Measurements from ENCODE around the gene NCF4.

DNA sequence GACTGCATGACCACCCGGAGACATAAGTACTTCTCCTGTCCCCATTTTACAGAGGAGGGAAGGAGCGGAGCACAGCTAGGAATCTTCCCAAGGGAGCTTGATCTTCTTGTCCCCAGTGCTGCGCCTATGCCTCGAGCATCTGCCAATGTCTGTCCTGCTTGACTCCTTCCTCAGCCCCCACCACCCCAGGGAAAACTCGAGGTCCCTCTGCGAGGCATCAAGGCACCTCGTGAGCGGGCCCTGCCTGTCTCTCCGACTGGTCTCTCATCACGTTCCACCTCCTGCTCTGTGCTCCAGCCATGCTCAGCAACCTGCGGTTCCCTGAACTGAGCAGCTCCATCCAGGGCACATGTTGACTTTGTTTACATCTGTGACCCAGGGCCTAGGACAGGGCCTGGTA, 2.5 kb downstream of the NCF4 start:
- TF ChIP-seq, protein P1, sequence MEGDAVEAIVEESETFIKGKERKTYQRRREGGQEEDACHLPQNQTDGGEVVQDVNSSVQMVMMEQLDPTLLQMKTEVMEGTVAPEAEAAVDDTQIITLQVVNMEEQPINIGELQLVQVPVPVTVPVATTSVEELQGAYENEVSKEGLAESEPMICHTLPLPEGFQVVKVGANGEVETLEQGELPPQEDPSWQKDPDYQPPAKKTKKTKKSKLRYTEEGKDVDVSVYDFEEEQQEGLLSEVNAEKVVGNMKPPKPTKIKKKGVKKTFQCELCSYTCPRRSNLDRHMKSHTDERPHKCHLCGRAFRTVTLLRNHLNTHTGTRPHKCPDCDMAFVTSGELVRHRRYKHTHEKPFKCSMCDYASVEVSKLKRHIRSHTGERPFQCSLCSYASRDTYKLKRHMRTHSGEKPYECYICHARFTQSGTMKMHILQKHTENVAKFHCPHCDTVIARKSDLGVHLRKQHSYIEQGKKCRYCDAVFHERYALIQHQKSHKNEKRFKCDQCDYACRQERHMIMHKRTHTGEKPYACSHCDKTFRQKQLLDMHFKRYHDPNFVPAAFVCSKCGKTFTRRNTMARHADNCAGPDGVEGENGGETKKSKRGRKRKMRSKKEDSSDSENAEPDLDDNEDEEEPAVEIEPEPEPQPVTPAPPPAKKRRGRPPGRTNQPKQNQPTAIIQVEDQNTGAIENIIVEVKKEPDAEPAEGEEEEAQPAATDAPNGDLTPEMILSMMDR (IDR thresholded peaks at IDR 0.05; ENCODE audit: low read length) = no peak
- no peak for TF ChIP-seq EZH2 (optimal IDR thresholded peaks at IDR 0.05; ENCODE audit: low read depth, low read length)
- TF ChIP-seq EZH2phosphoT487 (IDR thresholded peaks at IDR 0.05; ENCODE audit: low read length) = no peak

Measured in MM.1S (cell line).